ENCODE data around the gene ISL2. TPM values are rescaled to one million over a fixed set of nuclear protein-coding genes. Genes with fewer than 3 reads are reported as not detected.

The ISL2 gene
- total and polyA plus RNA-seq, 2 of the 13 experiments (the other 11 are each of a cell fraction or from before 2014, with no cell fraction given) = 4.3 to 5.1 TPM

DNA sequence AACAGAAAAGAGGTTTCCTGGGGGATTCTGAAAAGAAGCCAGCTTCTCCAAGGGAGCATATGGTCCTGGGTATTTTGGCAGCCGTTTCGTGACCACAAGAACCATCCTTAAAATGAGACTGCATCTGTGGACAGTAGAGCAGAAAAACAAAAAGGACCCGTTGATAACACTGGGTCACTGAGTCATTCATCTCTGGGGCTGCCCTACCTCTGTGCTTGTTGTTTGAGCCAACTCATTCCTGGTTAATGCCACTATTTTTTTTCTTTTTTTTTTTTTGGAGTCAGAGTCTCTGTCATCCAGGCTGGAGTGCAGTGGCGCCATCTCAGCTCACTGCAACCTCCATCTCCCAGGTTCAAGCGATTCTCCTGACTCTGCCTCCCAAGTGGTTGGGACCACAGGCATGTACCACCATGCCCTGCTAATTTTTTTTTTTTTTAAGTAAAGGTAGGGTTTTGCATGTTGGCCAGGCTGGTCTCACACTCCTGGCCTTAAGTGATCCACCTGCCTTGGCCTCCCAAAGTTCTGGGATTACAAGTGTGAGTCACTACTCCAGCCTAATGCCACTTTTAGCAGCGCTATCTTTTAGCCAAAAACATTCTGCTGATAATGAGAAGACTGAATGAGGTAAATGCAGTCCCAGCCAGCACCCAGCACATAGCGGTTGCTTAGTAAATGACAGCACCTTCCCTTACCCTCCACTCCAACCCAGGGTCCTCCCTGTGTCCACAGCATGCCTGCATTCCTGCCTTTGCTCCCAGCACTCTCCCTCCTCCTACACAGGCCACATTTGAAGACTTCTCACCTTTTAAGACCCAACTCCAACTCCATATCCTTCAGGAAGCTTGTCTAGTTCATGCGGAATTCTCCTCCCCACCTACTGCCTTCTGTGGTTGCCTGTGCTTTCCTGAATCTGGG lies 9.1 kb upstream of the ISL2 start:
- WGBS (ENCODE audit: low lambda C conversion rate) = 28% methylated on average over 8 of the region's 8 CpGs
- Histone ChIP-seq H4K20me1 (ENCODE audit: insufficient read depth, low read length) (no peaks in the 10 kb centered on the region), H3K36me3 (replicated peaks in 1 of 2; ENCODE audit: control insufficient read depth in 1 of 2, insufficient read depth in 2 of 2, low read length in 2 of 2) (no peaks in the 10 kb centered on the region), H3K4me3 (replicated peaks in 1 of 3; ENCODE audit: insufficient read depth in 1 of 3, low read depth in 2 of 3, low read length in 3 of 3) (no peak overlapping the region), H3K9ac (ENCODE audit: insufficient read depth, low read depth, low read length) (no peak overlapping the region), H3K4me1 (ENCODE audit: insufficient read depth, low read length) (peaks cover 7% of the 10 kb centered on the region), H3K4me2 (ENCODE audit: low read depth, low read length) (no peak overlapping the region), H2AFZ (ENCODE audit: low read length) (no peak overlapping the region), H3K9me3 (ENCODE audit: low read length) (no peaks in the 10 kb centered on the region), H3K79me2 (ENCODE audit: insufficient read depth, low read length) (no peaks in the 10 kb centered on the region), H3K27me3 (ENCODE audit: control insufficient read depth in 1 of 2, insufficient read depth in 2 of 2, low read length in 2 of 2) (peaks cover 0 to 15% of the 10 kb centered on the region in 2 experiments; a peak in 3 of 5 replicates), H3K27ac (ENCODE audit: extremely low read length, insufficient read depth, low read length) (no peak overlapping the region)
- TF ChIP-seq, protein P1, sequence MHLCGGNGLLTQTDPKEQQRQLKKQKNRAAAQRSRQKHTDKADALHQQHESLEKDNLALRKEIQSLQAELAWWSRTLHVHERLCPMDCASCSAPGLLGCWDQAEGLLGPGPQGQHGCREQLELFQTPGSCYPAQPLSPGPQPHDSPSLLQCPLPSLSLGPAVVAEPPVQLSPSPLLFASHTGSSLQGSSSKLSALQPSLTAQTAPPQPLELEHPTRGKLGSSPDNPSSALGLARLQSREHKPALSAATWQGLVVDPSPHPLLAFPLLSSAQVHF (CRISPR knock-in tag; IDR thresholded peaks at IDR 0.05) = no peak
- TF ChIP-seq ZNF263 (CRISPR knock-in tag; IDR thresholded peaks at IDR 0.05) = peak; percentile 38; the same call in 1 of the 2 replicates
- no peak for TF ChIP-seq HNRNPL (IDR thresholded peaks at IDR 0.05; ENCODE audit: low read depth, low read length)
- TF ChIP-seq, protein P2, sequence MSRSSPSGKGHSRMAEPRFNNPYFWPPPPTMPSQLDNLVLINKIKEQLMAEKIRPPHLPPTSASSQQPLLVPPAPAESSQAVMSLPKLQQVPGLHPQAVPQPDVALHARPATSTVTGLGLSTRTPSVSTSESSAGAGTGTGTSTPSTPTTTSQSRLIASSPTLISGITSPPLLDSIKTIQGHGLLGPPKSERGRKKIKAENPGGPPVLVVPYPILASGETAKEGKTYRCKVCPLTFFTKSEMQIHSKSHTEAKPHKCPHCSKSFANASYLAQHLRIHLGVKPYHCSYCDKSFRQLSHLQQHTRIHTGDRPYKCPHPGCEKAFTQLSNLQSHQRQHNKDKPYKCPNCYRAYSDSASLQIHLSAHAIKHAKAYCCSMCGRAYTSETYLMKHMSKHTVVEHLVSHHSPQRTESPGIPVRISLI (CRISPR knock-in tag; IDR thresholded peaks at IDR 0.05; ENCODE audit: borderline replicate concordance) = 0 out of 2 replicates have a peak, but pooled peaks have one; percentile 33
- ATAC-seq (no peak), DNase-seq (ENCODE audit: low spot score) (no peak), FAIRE-seq (no peak)
- intact Hi-C loops (cut with micrococcal nuclease; ENCODE audit: unreplicated experiment) = no loop called here
- no TSS peak for BruUV-seq (replicated peaks)
- in situ Hi-C loops (cut with HindIII; ENCODE audit: extremely low pct_ligation_motif_present, low pct_unique_long_range_greater_than_20kb) = no loop called here
- ChIA-PET CTCF (ENCODE audit: low intra/inter-chr PET ratio, low total read pairs) (no interaction called here), POLR2A (interaction anchor here (1.1 kb wide), 1 partner anchor 16 kb away, joined by 4 read pairs; the partner anchor contains the start of gene ETFA)
